K562 (cell line): ENCODE measurements around the gene NT5C1A. TPM values are rescaled to one million over a fixed set of nuclear protein-coding genes. Genes with fewer than 3 reads are reported as not detected.

Experiments used
- ATAC-seq: fragments of 200-7000 bp; cut with Tn5 transposase; 3 replicates; pipeline ENCODE4 v1.9.1; 2020; ENCODE audit warnings: moderate library complexity
- BruUV-seq: library from RNA; stranded (reverse); fragments of 400-500 nt; replicated peaks from 2 replicates; lab custom pipeline; 2021; lab: Mats Ljungman, UMichigan
- CTCF ChIA-PET: fragments of 300-600 bp; formaldehyde crosslinking; extraction: SDS; loops from one replicate; lab custom pipeline; 2021; ENCODE audit warnings: low intra/inter-chr PET ratio; lab: Yijun Ruan, JAX
- POLR2A ChIA-PET: fragments of 300-600, 350-650 bp; sonication (Branson Sonifier 250); formaldehyde crosslinking; extraction: SDS; loops from one replicate; lab custom pipeline; 2021; ENCODE audit warnings: antibody characterized with exemption, inconsistent platforms; lab: Yijun Ruan, JAX
- DNase-seq, 4 experiments: peaks; one replicate each; pipeline versions ENCODE4 v3.0.0 to v3.0.0-alpha.2; 2011 to 2018; ENCODE audit warnings: low spot score in 3 of 4, mixed read lengths in 3 of 4; ENCODE audit errors: extremely low read depth in 1 of 4
- FAIRE-seq: peaks from 2 replicates; lab custom pipeline; 2011; peaks lifted over from hg19 to GRCh38; lab: Jason Lieb, UNC
- H2AFZ ChIP-seq: 2 replicates; pipeline ENCODE4 v1.6.0; 2011; ENCODE audit warnings: low read depth, low read length, control low read depth, inconsistent platforms
- H3K27ac ChIP-seq: fragments of 200-600 bp; 3 replicates; pipeline ENCODE4 v1.8.0; 2011; ENCODE audit warnings: low read depth, mild to moderate bottlenecking, control low read depth, inconsistent platforms, low read length, moderate library complexity, mixed read lengths; ENCODE audit errors: extremely low read depth
- H3K27me3 ChIP-seq, 2 experiments: fragments of 300-600 bp in 1 of 2; 2 replicates in 1 of 2; 3 replicates in 1 of 2; pipeline versions ENCODE4 v1.6.0 to v1.8.0; 2011; ENCODE audit warnings: inconsistent platforms in 2 of 2, low read length in 2 of 2, mild to moderate bottlenecking in 1 of 2, mixed read lengths in 1 of 2, moderate library complexity in 1 of 2; ENCODE audit not compliant: control insufficient read depth in 2 of 2, insufficient read depth in 2 of 2
- H3K36me3 ChIP-seq: fragments of 300-600 bp; 3 replicates; pipeline ENCODE4 v1.8.0; 2011; ENCODE audit warnings: mild to moderate bottlenecking, low read length, inconsistent platforms; ENCODE audit not compliant: control insufficient read depth, insufficient read depth
- H3K4me1 ChIP-seq, 2 experiments: fragments of 200-600 bp in 1 of 2; replicated peaks in 1 of 2; 2 replicates in 1 of 2; 3 replicates in 1 of 2; pipeline versions ENCODE4 v1.5.1 to v1.8.0; 2011; ENCODE audit warnings: inconsistent platforms in 2 of 2, low read length in 2 of 2, mild to moderate bottlenecking in 1 of 2, mixed read lengths in 1 of 2, moderate library complexity in 1 of 2; ENCODE audit not compliant: control insufficient read depth in 2 of 2, insufficient read depth in 2 of 2
- H3K4me2 ChIP-seq: 2 replicates; pipeline ENCODE4 v1.6.1; 2011; ENCODE audit warnings: low read length, control low read depth, inconsistent platforms, mixed read lengths; ENCODE audit not compliant: insufficient read depth
- H3K4me3 ChIP-seq: fragments of 200-600 bp; sonication (generic), shearing (Covaris generic); 2 replicates; pipeline ENCODE4 v1.5.1; 2016; ENCODE audit warnings: control low read depth, inconsistent platforms
- H3K79me2 ChIP-seq: fragments of 200-600 bp; 3 replicates; pipeline ENCODE4 v1.8.0; 2011; ENCODE audit warnings: low read length, inconsistent platforms; ENCODE audit not compliant: control insufficient read depth, insufficient read depth
- H3K9ac ChIP-seq, 2 experiments: 2 replicates each; pipeline versions ENCODE4 v1.6.0 to v1.6.1; 2011; ENCODE audit warnings: low read depth in 2 of 2, low read length in 2 of 2, control low read depth in 1 of 2, inconsistent platforms in 1 of 2, mild to moderate bottlenecking in 1 of 2, mixed read lengths in 1 of 2; ENCODE audit not compliant: insufficient read depth in 1 of 2
- H3K9me1 ChIP-seq: one replicate; pipeline ENCODE4 v1.6.0; 2011; ENCODE audit warnings: inconsistent platforms, mild to moderate bottlenecking, low read length, moderate library complexity; ENCODE audit not compliant: control insufficient read depth, insufficient read depth
- H3K9me3 ChIP-seq: replicated peaks from 2 replicates; pipeline ENCODE4 v1.5.1; 2011; ENCODE audit warnings: low read depth, low read length, inconsistent platforms; ENCODE audit not compliant: control insufficient read depth, insufficient read depth
- H4K20me1 ChIP-seq: replicated peaks from 2 replicates; pipeline ENCODE4 v1.6.1; 2011; ENCODE audit warnings: low read length, inconsistent platforms, mixed read lengths; ENCODE audit not compliant: control insufficient read depth, insufficient read depth
- CHD7 ChIP-seq: fragments of 200-600 bp; sonication (generic); IDR thresholded peaks from one replicate; pipeline ENCODE4 v1.6.1; 2012; ENCODE audit warnings: mild to moderate bottlenecking, low read depth, low read length, inconsistent platforms
- KDM1A ChIP-seq, 2 experiments: fragments of 450-650 bp; IDR thresholded peaks; 2 replicates each; pipeline ENCODE4 v1.6.1; 2016; ENCODE audit warnings: mild to moderate bottlenecking in 2 of 2
- SNAPC5 ChIP-seq: fragments of 250-450 bp; sonication (Bioruptor Pico); IDR thresholded peaks from 2 replicates; pipeline ENCODE4 v1.8.0; 2021; ENCODE audit warnings: moderate library complexity, mild to moderate bottlenecking, inconsistent platforms
- WGBS: fragments of 100-300 bp; shearing (Covaris generic); methylation state at CpG from one replicate; pipeline ENCODE4 v1.1.6; 2016; ENCODE audit warnings: low coverage, mixed read lengths; ENCODE audit not compliant: insufficient coverage; ENCODE audit errors: missing lambda C conversion rate; 5-methylcytosine and 5-hydroxymethylcytosine counted together
- in situ Hi-C: fragments of 300-500 bp; cut with MboI; formaldehyde crosslinking; loops from 4 replicates; pipeline ENCODE4 v1.15.0; 2018; ENCODE audit warnings: inconsistent platforms, mixed read lengths
- intact Hi-C: fragments of 100-400 bp; cut with micrococcal nuclease; formaldehyde crosslinking; loops from 2 replicates; pipeline ENCODE4 v1.14.2; 2022
- polyA plus RNA-seq, 8 experiments: library from polyadenylated mRNA; depleted of rRNA in 4 of 8; stranded (reverse) in 5 of 8; unstranded in 3 of 8; fragments of >200 nt; fragmentation: Nextera tagmentation in 2 of 8; fragmentation: Illumina TruSeq in 1 of 8; extraction: Ambion mirVana in 2 of 8; extraction: Trizol in 1 of 8; gene quantifications; 2 replicates each; pipeline versions ENCODE4 v1.2.1 to v1.2.3, GENCODE V29; 2011 to 2014; ENCODE audit warnings: inconsistent platforms in 1 of 8, missing spikeins in 1 of 8
- total RNA-seq, 7 experiments: library from RNA; depleted of rRNA in 6 of 7; stranded (reverse); fragments of >200 nt in 6 of 7; fragmentation: Illumina TruSeq in 2 of 7; extraction: Trizol in 2 of 7; gene quantifications; 2 replicates each; pipeline versions ENCODE4 v1.2.1 to v1.2.3, GENCODE V29; 2011 to 2021; ENCODE audit warnings: low replicate concordance in 1 of 7

NT5C1A gene
- total and polyA plus RNA-seq, 9 of the 15 experiments (the other 6 are each of a cell fraction or from before 2014, with no cell fraction given), result not detected

- Histone ChIP-seq H3K79me2 (no peaks in the 10 kb centered on the region), H2AFZ (no peak overlapping the region), H3K4me2 (no peak overlapping the region), H3K27me3 (peaks cover 25 to 54% of the 10 kb centered on the region in 2 experiments), H3K4me3 (no peak overlapping the region), H4K20me1 (no peaks in the 10 kb centered on the region), H3K36me3 (no peaks in the 10 kb centered on the region), H3K9me1 (no peaks in the 10 kb centered on the region), H3K9me3 (no peaks in the 10 kb centered on the region), H3K27ac (no peak overlapping the region), H3K4me1 (peaks cover 0 to 21% of the 10 kb centered on the region in 2 experiments; a peak in 2 of 5 replicates), H3K9ac (no peak overlapping the region)
- POLR2A ChIA-PET, result interaction anchor here (0.9 to 2.3 kb wide), 3 partner anchors 17 to 44 kb away, joined by 3 to 5 read pairs (median 5); partner anchors contain the start of gene PPIE
- BruUV-seq, result no TSS peak
- intact Hi-C loops, result no loop called here
- FAIRE-seq (no peak), DNase-seq (no peak), ATAC-seq (no peak)
- CTCF ChIA-PET, result no interaction called here
- in situ Hi-C loops, result no loop called here
- TF ChIP-seq SNAPC5 (CRISPR knock-in tag) (no peak), KDM1A (IDR thresholded peaks at IDR 0.05) (no peak), CHD7 (no peak)
- 0% methylated on average over 1 of the region's 1 CpG for WGBS
Observed at GRCh38 chr1:39695016-39695415, 23.1 kb upstream of the NT5C1A start.
